ENCODE measurements around the gene GRB10.

GRCh38 chr7:50743893-50744292 lies 38.8 kb downstream of the GRB10 start:
- TF ChIP-seq, protein P1, sequence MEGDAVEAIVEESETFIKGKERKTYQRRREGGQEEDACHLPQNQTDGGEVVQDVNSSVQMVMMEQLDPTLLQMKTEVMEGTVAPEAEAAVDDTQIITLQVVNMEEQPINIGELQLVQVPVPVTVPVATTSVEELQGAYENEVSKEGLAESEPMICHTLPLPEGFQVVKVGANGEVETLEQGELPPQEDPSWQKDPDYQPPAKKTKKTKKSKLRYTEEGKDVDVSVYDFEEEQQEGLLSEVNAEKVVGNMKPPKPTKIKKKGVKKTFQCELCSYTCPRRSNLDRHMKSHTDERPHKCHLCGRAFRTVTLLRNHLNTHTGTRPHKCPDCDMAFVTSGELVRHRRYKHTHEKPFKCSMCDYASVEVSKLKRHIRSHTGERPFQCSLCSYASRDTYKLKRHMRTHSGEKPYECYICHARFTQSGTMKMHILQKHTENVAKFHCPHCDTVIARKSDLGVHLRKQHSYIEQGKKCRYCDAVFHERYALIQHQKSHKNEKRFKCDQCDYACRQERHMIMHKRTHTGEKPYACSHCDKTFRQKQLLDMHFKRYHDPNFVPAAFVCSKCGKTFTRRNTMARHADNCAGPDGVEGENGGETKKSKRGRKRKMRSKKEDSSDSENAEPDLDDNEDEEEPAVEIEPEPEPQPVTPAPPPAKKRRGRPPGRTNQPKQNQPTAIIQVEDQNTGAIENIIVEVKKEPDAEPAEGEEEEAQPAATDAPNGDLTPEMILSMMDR (IDR thresholded peaks at IDR 0.05; ENCODE audit: borderline replicate concordance, extremely low read depth, low read length, poor library complexity, severe bottlenecking), result no peak
- no peak for TF ChIP-seq EZH2 (IDR thresholded peaks at IDR 0.05; ENCODE audit: borderline replicate concordance, low read depth, low read length, severe bottlenecking)
